Posterior cingulate gyrus (tissue), 11 donors: ENCODE results near the gene CTCFL.
"Not testable (repeated sequence)": the region's sequence is repeated elsewhere in the genome, so short reads cannot be mapped to it uniquely, and the experiment has no call there.

Experiments
- DNase-seq, 10 donors: peaks; one replicate each; pipeline versions ENCODE4 v3.0.0 to v3.0.0-alpha.2; 2020 to 2021; ENCODE audit warnings: mixed read lengths in 3 of 10
- intact Hi-C: fragments of 100-400 bp; cut with DNase I; formaldehyde crosslinking; loops from one replicate; pipeline ENCODE4 v1.15.1; 2023

Gene CTCFL

GRCh38 chr20:57484772-57485171 lies 40.2 kb downstream of the CTCFL start:
- DNase-seq, result peak in 1 of 10 donors; percentile 28
- intact Hi-C loops, result no loop called here

GRCh38 chr20:57483287-57484050 lies 41.5 kb downstream of the CTCFL start:
- no peak for DNase-seq
- intact Hi-C loops, result no loop called here

GRCh38 chr20:57482796-57483195 lies 42.1 kb downstream of the CTCFL start:
- DNase-seq, result peak in 1 of 10 donors; percentile 40
- intact Hi-C loops, result no loop called here

GRCh38 chr20:57482148-57482547 lies 42.8 kb downstream of the CTCFL start:
- DNase-seq, result no peak
- intact Hi-C loops, result no loop called here

- intact Hi-C loops, result no loop called here
- DNase-seq, result peak in 2 of 10 donors; percentile 65 to 78
Observed at GRCh38 chr20:57481281-57481711, 43.6 kb downstream of the CTCFL start.

GRCh38 chr20:57480444-57481160 lies 44.3 kb downstream of the CTCFL start:
- intact Hi-C loops, result no loop called here
- peak in 2 of 10 donors; percentile 12 to 35 for DNase-seq

GRCh38 chr20:57479196-57479595 lies 45.7 kb downstream of the CTCFL start:
- intact Hi-C loops, result no loop called here
- DNase-seq, result peak in 2 of 10 donors; percentile 8 to 26

- intact Hi-C loops, result no loop called here
- no peak for DNase-seq
Observed at GRCh38 chr20:57478176-57478575, 46.8 kb downstream of the CTCFL start.

- intact Hi-C loops, result no loop called here
- DNase-seq, result peak in 2 of 10 donors; percentile 40 to 52
Observed at GRCh38 chr20:57476641-57477461, 48.1 kb downstream of the CTCFL start.

GRCh38 chr20:57476084-57476526 lies 48.8 kb downstream of the CTCFL start:
- intact Hi-C loops, result no loop called here
- DNase-seq, result peak in 2 of 10 donors; percentile 12 to 33

GRCh38 chr20:57475388-57476083 lies 49.4 kb downstream of the CTCFL start:
- intact Hi-C loops, result no loop called here
- peak in 1 of 10 donors; percentile 24 for DNase-seq

GRCh38 chr20:57474816-57475215 lies 50.1 kb downstream of the CTCFL start:
- peak in 2 of 10 donors; percentile 20 to 37 for DNase-seq

GRCh38 chr20:57474205-57474604 lies 50.7 kb downstream of the CTCFL start:
- DNase-seq, result no peak
- intact Hi-C loops, result no loop called here

More at GRCh38 chr20:57474816-57475215, 50.1 kb downstream of the CTCFL start:
- intact Hi-C loops, result no loop called here

- intact Hi-C loops, result no loop called here
- DNase-seq, result peak in 2 of 10 donors; percentile 79 to 87
Observed at GRCh38 chr20:57473246-57474048, 51.5 kb downstream of the CTCFL start.

- intact Hi-C loops, result not testable (repeated sequence)
- DNase-seq, result peak in 1 of 10 donors; percentile 16
Observed at GRCh38 chr20:57472474-57472873, 52.5 kb downstream of the CTCFL start.

- intact Hi-C loops, result no loop called here
- DNase-seq, result peak in 3 of 10 donors; percentile 3 to 76 (median 58)
Observed at GRCh38 chr20:57471496-57472372, 53.2 kb downstream of the CTCFL start.

- intact Hi-C loops, result no loop called here
- peak in 2 of 10 donors; percentile 72 for DNase-seq
Observed at GRCh38 chr20:57470666-57471495, 54.1 kb downstream of the CTCFL start.
